Kasumi-1 (cell line): ENCODE measurements around the gene NXPH3.
A peak's percentile ranks its signal among the peaks of the same experiment; 100 is the strongest.

ENCODE experiments used
- DNase-seq, 2 experiments: peaks; one replicate each; lab custom pipeline; 2025; lab: John Stamatoyannopoulos, UW

NXPH3 gene

GRCh38 chr17:49576088-49576916, 631 bp downstream of the NXPH3 start:
- DNase-seq: peak; percentile 23 to 42

GRCh38 chr17:49576917-49577649, 1.4 kb downstream of the NXPH3 start:
- DNase-seq: no peak

GRCh38 chr17:49577650-49577934, 1.9 kb downstream of the NXPH3 start:
- no peak for DNase-seq

GRCh38 chr17:49577963-49578362, 2.3 kb downstream of the NXPH3 start:
- no peak for DNase-seq

- no peak for DNase-seq
These were observed 2.7 kb downstream of the NXPH3 start for GRCh38 chr17:49578414-49578813.

GRCh38 chr17:49578952-49579500, 3.4 kb downstream of the NXPH3 start:
- DNase-seq: no peak

GRCh38 chr17:49579522-49579921, 3.9 kb downstream of the NXPH3 start:
- no peak for DNase-seq

- DNase-seq: no peak
These were observed 4.5 kb downstream of the NXPH3 start for GRCh38 chr17:49580055-49580721.

GRCh38 chr17:49580981-49581647, 5.4 kb downstream of the NXPH3 start:
- no peak for DNase-seq

- DNase-seq: no peak
These were observed 6.0 kb downstream of the NXPH3 start for GRCh38 chr17:49581648-49581998.

GRCh38 chr17:49582055-49582722, 6.5 kb downstream of the NXPH3 start:
- no peak for DNase-seq

GRCh38 chr17:49582789-49583188, 7.1 kb downstream of the NXPH3 start:
- DNase-seq: no peak

- DNase-seq: no peak
These were observed 7.6 kb downstream of the NXPH3 start for GRCh38 chr17:49583226-49583625.

- DNase-seq: no peak
These were observed 8.2 kb downstream of the NXPH3 start for GRCh38 chr17:49583889-49584288.

- peak; percentile 12 to 20 for DNase-seq
These were observed 9.9 kb downstream of the NXPH3 start for GRCh38 chr17:49585422-49586027.

- DNase-seq: no peak
These were observed 11.8 kb downstream of the NXPH3 start for GRCh38 chr17:49587366-49588073.

- no peak for DNase-seq
These were observed 12.6 kb downstream of the NXPH3 start for GRCh38 chr17:49588312-49588711.

GRCh38 chr17:49588726-49589576, 13.3 kb downstream of the NXPH3 start:
- DNase-seq: no peak

- no peak for DNase-seq
These were observed 13.9 kb downstream of the NXPH3 start for GRCh38 chr17:49589577-49589927.

GRCh38 chr17:49590874-49591273, 15.2 kb downstream of the NXPH3 start:
- DNase-seq: no peak
